ENCODE results near the gene PNMA6E. TPM values are rescaled to one million over a fixed set of nuclear protein-coding genes. Genes with fewer than 3 reads are reported as not detected.

The PNMA6E gene
- total RNA-seq, 5 donors from 2014 or later (not counting 1 experiment from before 2014, with no cell fraction given), result not detected

- ChIA-PET POLR2A (interaction anchor here in 1 of 2 donors (0.6 kb wide), 1 partner anchor 1121 kb away, joined by 3 read pairs; no protein-coding TSS in a partner anchor), CTCF (no interaction called here)
- H3K36me3 ChIP-seq (ENCODE audit: control insufficient read depth in 2 of 2, extremely low read depth in 1 of 2, insufficient read depth in 1 of 2, low read length in 1 of 2), result no peaks in the 10 kb centered on the region
- no peaks in the 10 kb centered on the region for H3K4me1 ChIP-seq (ENCODE audit: control insufficient read depth in 1 of 2, extremely low read depth in 1 of 2, insufficient read depth in 2 of 2, low read length in 2 of 2)
- Mint-ChIP-seq H3K4me3 (no peak overlapping the region), H3K4me1 (no peaks in the 10 kb centered on the region), H3K27ac (no peak overlapping the region), H3K36me3 (no peaks in the 10 kb centered on the region), H3K9me3 (peaks cover 0 to 3% (median 0%) of the 10 kb centered on the region in 3 donors), H3K27me3 (no peaks in the 10 kb centered on the region)
- H3K4me3 ChIP-seq (ENCODE audit: control insufficient read depth in 1 of 2, extremely low read depth in 1 of 2, low read length in 1 of 2), result no peak overlapping the region
- no peak for DNase-seq
- H3K27me3 ChIP-seq (replicated peaks in 1 of 2; ENCODE audit: control insufficient read depth in 2 of 2, extremely low read depth in 1 of 2, insufficient read depth in 2 of 2, low read length in 1 of 2), result no peaks in the 10 kb centered on the region
- H3K9me3 ChIP-seq, result no peaks in the 10 kb centered on the region
- ATAC-seq (replicated peaks in 1 of 4), result no peak
- no peak overlapping the region for H3K27ac ChIP-seq (ENCODE audit: low read length)
- WGBS (ENCODE audit: insufficient coverage), result 92% methylated on average over 2 of the region's 8 CpGs
Measured at GRCh38 chrX:153423652-153424051, 22.5 kb upstream of the PNMA6E start.

DNA sequence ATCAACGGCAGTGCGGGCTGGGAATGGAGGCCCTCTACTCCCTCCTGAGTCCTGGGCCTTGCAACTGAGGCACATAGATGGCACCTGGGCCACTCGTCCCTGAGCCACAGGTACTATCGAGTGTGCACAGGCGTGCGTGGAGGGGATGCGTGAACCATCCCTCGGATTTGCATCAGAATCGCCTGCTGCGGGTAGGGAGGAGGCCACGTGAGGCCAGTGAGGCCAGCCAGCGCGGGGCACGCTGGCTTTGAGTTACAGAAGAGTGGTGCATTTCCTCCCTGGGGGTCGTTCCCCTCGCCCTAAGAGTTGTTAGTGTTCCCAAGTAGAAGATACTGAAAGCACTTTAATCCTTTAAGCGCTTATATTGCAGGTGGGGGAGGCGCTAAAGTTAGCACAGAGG, 20.7 kb upstream of the PNMA6E start:
- H3K27me3 Mint-ChIP-seq, result peaks cover 0 to 4% of the 10 kb centered on the region in 2 donors
- 97% methylated on average over 11 of the region's 18 CpGs for WGBS (ENCODE audit: insufficient coverage)
- no peaks in the 10 kb centered on the region for H3K4me1 Mint-ChIP-seq
- CTCF ChIA-PET, result no interaction called here
- no peaks in the 10 kb centered on the region for H3K36me3 ChIP-seq (ENCODE audit: control insufficient read depth in 2 of 2, extremely low read depth in 1 of 2, insufficient read depth in 1 of 2, low read length in 1 of 2)
- no peaks in the 10 kb centered on the region for H3K4me1 ChIP-seq (ENCODE audit: control insufficient read depth in 1 of 2, extremely low read depth in 1 of 2, insufficient read depth in 2 of 2, low read length in 2 of 2)
- H3K27ac ChIP-seq (ENCODE audit: low read length), result no peak overlapping the region
- H3K4me3 ChIP-seq (ENCODE audit: control insufficient read depth in 1 of 2, extremely low read depth in 1 of 2, low read length in 1 of 2), result no peak overlapping the region
- H3K9me3 ChIP-seq, result no peaks in the 10 kb centered on the region
- no peak for ATAC-seq (replicated peaks in 1 of 4)
- H3K9me3 Mint-ChIP-seq, result no peaks in the 10 kb centered on the region
- no peak for DNase-seq
- no peak overlapping the region for H3K27ac Mint-ChIP-seq
- H3K36me3 Mint-ChIP-seq, result no peaks in the 10 kb centered on the region
- H3K4me3 Mint-ChIP-seq, result no peak overlapping the region
- POLR2A ChIA-PET, result no interaction called here
- H3K27me3 ChIP-seq (replicated peaks in 1 of 2; ENCODE audit: control insufficient read depth in 2 of 2, extremely low read depth in 1 of 2, insufficient read depth in 2 of 2, low read length in 1 of 2), result no peaks in the 10 kb centered on the region

DNA sequence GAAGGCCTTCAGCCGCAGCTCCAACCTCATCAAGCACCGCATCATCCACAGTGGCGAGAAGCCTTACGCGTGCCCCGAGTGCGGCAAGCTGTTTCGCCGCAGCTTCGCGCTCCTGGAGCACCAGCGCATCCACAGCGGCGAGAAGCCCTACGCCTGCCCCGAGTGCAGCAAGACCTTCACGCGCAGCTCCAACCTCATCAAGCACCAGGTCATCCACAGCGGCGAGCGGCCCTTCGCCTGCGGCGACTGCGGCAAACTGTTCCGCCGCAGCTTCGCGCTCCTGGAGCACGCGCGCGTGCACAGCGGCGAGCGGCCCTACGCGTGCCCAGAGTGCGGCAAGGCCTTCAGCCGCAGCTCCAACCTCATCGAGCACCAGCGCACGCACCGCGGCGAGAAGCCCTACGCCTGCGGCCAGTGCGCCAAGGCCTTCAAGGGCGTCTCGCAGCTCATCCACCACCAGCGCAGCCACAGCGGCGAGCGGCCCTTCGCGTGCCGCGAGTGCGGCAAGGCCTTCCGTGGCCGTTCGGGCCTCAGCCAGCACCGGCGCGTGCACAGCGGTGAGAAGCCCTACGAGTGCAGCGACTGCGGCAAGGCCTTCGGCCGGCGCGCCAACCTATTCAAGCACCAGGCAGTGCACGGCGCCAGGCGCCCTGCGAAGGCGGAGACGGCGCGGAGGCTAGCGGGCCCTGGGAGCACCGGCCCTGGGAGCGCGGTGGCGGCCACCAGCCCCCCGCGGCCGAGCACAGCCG, 19.9 kb upstream of the PNMA6E start:
- Histone ChIP-seq H3K9me3 (no peaks in the 10 kb centered on the region), H3K36me3 (ENCODE audit: control insufficient read depth in 2 of 2, extremely low read depth in 1 of 2, insufficient read depth in 1 of 2, low read length in 1 of 2) (no peaks in the 10 kb centered on the region), H3K27ac (ENCODE audit: low read length) (no peak overlapping the region), H3K4me1 (ENCODE audit: control insufficient read depth in 1 of 2, extremely low read depth in 1 of 2, insufficient read depth in 2 of 2, low read length in 2 of 2) (no peaks in the 10 kb centered on the region), H3K27me3 (replicated peaks in 1 of 2; ENCODE audit: control insufficient read depth in 2 of 2, extremely low read depth in 1 of 2, insufficient read depth in 2 of 2, low read length in 1 of 2) (no peaks in the 10 kb centered on the region), H3K4me3 (ENCODE audit: control insufficient read depth in 1 of 2, extremely low read depth in 1 of 2, low read length in 1 of 2) (no peak overlapping the region)
- H3K4me1 Mint-ChIP-seq, result no peaks in the 10 kb centered on the region
- no peak for DNase-seq
- ChIA-PET POLR2A (no interaction called here), CTCF (no interaction called here)
- no peaks in the 10 kb centered on the region for H3K9me3 Mint-ChIP-seq
- H3K27ac Mint-ChIP-seq, result no peak overlapping the region
- no peaks in the 10 kb centered on the region for H3K36me3 Mint-ChIP-seq
- peaks cover 0 to 4% of the 10 kb centered on the region in 2 donors for H3K27me3 Mint-ChIP-seq
- ATAC-seq (replicated peaks in 1 of 4), result no peak
- WGBS (ENCODE audit: insufficient coverage), result 97% methylated on average over 73 of the region's 91 CpGs
- no peak overlapping the region for H3K4me3 Mint-ChIP-seq

DNA sequence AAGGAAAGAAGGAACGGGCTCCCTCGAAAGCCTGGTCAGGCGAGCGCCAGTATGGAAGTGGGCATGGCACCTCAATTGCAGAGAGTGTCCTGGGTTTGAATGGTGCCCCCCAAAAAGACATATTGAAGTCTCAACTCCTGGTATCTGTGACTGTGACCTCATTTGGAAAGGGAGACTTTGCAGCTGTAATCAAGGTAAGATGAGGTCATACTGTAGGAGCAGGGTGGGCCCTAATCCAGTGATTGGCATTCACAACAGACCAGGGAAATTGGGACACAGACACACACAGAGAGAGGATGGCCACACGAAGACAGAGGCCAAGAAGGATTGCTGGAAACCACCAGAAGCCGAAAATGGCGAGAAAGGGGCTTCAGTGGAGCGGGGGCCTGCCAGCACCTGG, 16.5 kb upstream of the PNMA6E start:
- Histone ChIP-seq H3K4me3 (ENCODE audit: control insufficient read depth in 1 of 2, extremely low read depth in 1 of 2, low read length in 1 of 2) (no peak overlapping the region), H3K27ac (ENCODE audit: low read length) (no peak overlapping the region), H3K9me3 (no peaks in the 10 kb centered on the region), H3K27me3 (replicated peaks in 1 of 2; ENCODE audit: control insufficient read depth in 2 of 2, extremely low read depth in 1 of 2, insufficient read depth in 2 of 2, low read length in 1 of 2) (no peaks in the 10 kb centered on the region), H3K4me1 (ENCODE audit: control insufficient read depth in 1 of 2, extremely low read depth in 1 of 2, insufficient read depth in 2 of 2, low read length in 2 of 2) (peaks cover 0 to under 1% of the 10 kb centered on the region in 2 experiments), H3K36me3 (ENCODE audit: control insufficient read depth in 2 of 2, extremely low read depth in 1 of 2, insufficient read depth in 1 of 2, low read length in 1 of 2) (no peaks in the 10 kb centered on the region)
- POLR2A ChIA-PET, result no interaction called here
- DNase-seq, result no peak
- WGBS (ENCODE audit: insufficient coverage), result 100% methylated on average over 2 of the region's 8 CpGs
- Mint-ChIP-seq H3K27me3 (peaks cover 0 to 4% of the 10 kb centered on the region in 2 donors), H3K4me1 (peaks cover 0 to 2% (median 0%) of the 10 kb centered on the region in 3 donors), H3K27ac (no peak overlapping the region), H3K36me3 (no peaks in the 10 kb centered on the region), H3K9me3 (no peaks in the 10 kb centered on the region), H3K4me3 (no peak overlapping the region)
- CTCF ChIA-PET, result no interaction called here
- no peak for ATAC-seq (replicated peaks in 1 of 4)

DNA sequence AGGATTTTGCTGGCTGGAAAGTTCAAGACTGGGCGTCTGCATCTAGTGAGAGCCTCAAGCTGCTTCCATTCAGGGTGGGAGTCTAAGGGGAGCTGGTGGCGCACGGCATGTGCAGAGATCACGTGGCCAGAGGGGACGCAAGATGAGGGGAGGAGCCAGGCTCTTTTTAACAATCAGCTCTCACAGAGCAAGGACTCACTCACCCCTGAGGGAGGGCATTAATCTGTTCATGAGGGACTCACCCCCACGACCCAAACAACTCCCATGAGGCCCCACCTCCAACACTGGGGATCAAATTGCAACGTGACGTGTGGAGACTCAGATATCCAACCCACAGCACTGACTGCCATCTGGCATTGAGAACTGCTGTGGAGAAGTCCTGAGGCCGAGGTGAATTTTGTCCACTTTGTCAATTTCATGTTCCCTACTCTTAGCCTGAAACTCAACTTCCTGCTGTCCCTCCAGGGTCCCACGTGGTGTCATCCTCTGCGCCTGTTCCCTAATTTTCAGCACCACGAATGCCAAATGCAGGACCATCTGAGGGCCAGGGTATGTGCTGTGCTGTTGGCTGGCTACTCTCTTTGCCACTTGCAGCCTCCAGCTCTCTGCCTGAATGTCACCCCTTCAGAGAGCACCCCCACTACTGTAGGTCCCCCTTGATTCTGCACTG, 15.8 kb upstream of the PNMA6E start:
- no peaks in the 10 kb centered on the region for H3K36me3 ChIP-seq (ENCODE audit: control insufficient read depth in 2 of 2, extremely low read depth in 1 of 2, insufficient read depth in 1 of 2, low read length in 1 of 2)
- no peak overlapping the region for H3K4me3 ChIP-seq (ENCODE audit: control insufficient read depth in 1 of 2, extremely low read depth in 1 of 2, low read length in 1 of 2)
- ChIA-PET POLR2A (no interaction called here), CTCF (no interaction called here)
- peaks cover 0 to 3% of the 10 kb centered on the region in 2 experiments for H3K27me3 ChIP-seq (replicated peaks in 1 of 2; ENCODE audit: control insufficient read depth in 2 of 2, extremely low read depth in 1 of 2, insufficient read depth in 2 of 2, low read length in 1 of 2)
- no peak for DNase-seq
- H3K9me3 ChIP-seq, result no peaks in the 10 kb centered on the region
- H3K27me3 Mint-ChIP-seq, result peaks cover 0 to 10% of the 10 kb centered on the region in 2 donors
- H3K36me3 Mint-ChIP-seq, result no peaks in the 10 kb centered on the region
- WGBS (ENCODE audit: insufficient coverage), result no CpG with 5 or more reads among the region's 12 CpGs
- H3K27ac Mint-ChIP-seq, result no peak overlapping the region
- ATAC-seq (replicated peaks in 1 of 4), result no peak
- no peaks in the 10 kb centered on the region for H3K9me3 Mint-ChIP-seq
- no peak overlapping the region for H3K4me3 Mint-ChIP-seq
- peaks cover 0 to 7% of the 10 kb centered on the region in 2 experiments for H3K4me1 ChIP-seq (ENCODE audit: control insufficient read depth in 1 of 2, extremely low read depth in 1 of 2, insufficient read depth in 2 of 2, low read length in 2 of 2)
- H3K27ac ChIP-seq (ENCODE audit: low read length), result no peak overlapping the region
- peaks cover 5 to 8% (median 6%) of the 10 kb centered on the region in 3 donors for H3K4me1 Mint-ChIP-seq

GRCh38 chrX:153414856-153415510, 13.8 kb upstream of the PNMA6E start:
- Mint-ChIP-seq H3K9me3 (no peaks in the 10 kb centered on the region), H3K4me3 (no peak overlapping the region), H3K27ac (no peak overlapping the region), H3K4me1 (peaks cover 11 to 14% (median 12%) of the 10 kb centered on the region in 3 donors), H3K36me3 (no peaks in the 10 kb centered on the region), H3K27me3 (peaks cover 2 to 11% of the 10 kb centered on the region in 2 donors)
- WGBS (ENCODE audit: insufficient coverage), result 87% methylated on average over 3 of the region's 9 CpGs
- no peaks in the 10 kb centered on the region for H3K36me3 ChIP-seq (ENCODE audit: control insufficient read depth in 2 of 2, extremely low read depth in 1 of 2, insufficient read depth in 1 of 2, low read length in 1 of 2)
- H3K27ac ChIP-seq (ENCODE audit: low read length), result no peak overlapping the region
- H3K9me3 ChIP-seq, result no peaks in the 10 kb centered on the region
- H3K27me3 ChIP-seq (replicated peaks in 1 of 2; ENCODE audit: control insufficient read depth in 2 of 2, extremely low read depth in 1 of 2, insufficient read depth in 2 of 2, low read length in 1 of 2), result peaks cover 0 to 4% of the 10 kb centered on the region in 2 experiments
- CTCF ChIA-PET, result no interaction called here
- no peak overlapping the region for H3K4me3 ChIP-seq (ENCODE audit: control insufficient read depth in 1 of 2, extremely low read depth in 1 of 2, low read length in 1 of 2)
- H3K4me1 ChIP-seq (ENCODE audit: control insufficient read depth in 1 of 2, extremely low read depth in 1 of 2, insufficient read depth in 2 of 2, low read length in 2 of 2), result peaks cover 0 to 12% of the 10 kb centered on the region in 2 experiments
- DNase-seq, result no peak
- POLR2A ChIA-PET, result no interaction called here
- ATAC-seq (replicated peaks in 1 of 4), result no peak

Data from T-cell (primary cell).